Thyroid gland (tissue), 4 donors: ENCODE measurements around the gene RORC.

ENCODE experiments used
- POLR2A ChIP-seq, 2 donors: fragments of 450-650 bp; IDR thresholded peaks; one replicate each; pipeline ENCODE4 v1.6.1; 2017; ENCODE audit warnings: antibody characterized with exemption in 2 of 2, mild to moderate bottlenecking in 2 of 2, moderate library complexity in 1 of 2
- TF ChIP-seq, protein P1 (sequence below), 6 experiments: fragments of 200-600 bp in 3 of 6; fragments of 450-650 bp in 3 of 6; sonication (generic) in 3 of 6; IDR thresholded peaks; one replicate each; pipeline ENCODE4 v1.5.1; 2016 to 2019; ENCODE audit warnings: antibody characterized with exemption in 6 of 6, mild to moderate bottlenecking in 2 of 6, inconsistent platforms in 1 of 6, moderate library complexity in 1 of 6

DNA sequence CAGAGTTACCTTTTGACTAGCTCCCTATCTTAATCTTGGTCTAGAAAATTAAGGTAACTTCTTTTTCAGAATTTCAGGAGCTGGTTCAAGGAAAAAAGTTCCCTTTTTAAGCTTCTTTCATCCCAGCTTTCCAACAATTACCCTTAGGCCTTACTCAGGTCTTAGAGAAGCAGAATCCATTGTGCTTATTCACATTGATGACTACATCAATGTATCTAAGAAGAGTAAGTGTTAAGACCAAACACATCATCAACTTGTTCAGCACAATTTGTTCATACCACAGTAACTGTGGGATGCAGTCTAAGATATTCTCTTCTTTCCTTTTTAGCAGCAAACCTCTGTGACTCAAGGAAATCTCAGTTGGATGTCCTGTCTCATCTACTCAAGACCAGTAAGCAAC lies 72.4 kb downstream of the RORC start:
- TF ChIP-seq, protein P1, sequence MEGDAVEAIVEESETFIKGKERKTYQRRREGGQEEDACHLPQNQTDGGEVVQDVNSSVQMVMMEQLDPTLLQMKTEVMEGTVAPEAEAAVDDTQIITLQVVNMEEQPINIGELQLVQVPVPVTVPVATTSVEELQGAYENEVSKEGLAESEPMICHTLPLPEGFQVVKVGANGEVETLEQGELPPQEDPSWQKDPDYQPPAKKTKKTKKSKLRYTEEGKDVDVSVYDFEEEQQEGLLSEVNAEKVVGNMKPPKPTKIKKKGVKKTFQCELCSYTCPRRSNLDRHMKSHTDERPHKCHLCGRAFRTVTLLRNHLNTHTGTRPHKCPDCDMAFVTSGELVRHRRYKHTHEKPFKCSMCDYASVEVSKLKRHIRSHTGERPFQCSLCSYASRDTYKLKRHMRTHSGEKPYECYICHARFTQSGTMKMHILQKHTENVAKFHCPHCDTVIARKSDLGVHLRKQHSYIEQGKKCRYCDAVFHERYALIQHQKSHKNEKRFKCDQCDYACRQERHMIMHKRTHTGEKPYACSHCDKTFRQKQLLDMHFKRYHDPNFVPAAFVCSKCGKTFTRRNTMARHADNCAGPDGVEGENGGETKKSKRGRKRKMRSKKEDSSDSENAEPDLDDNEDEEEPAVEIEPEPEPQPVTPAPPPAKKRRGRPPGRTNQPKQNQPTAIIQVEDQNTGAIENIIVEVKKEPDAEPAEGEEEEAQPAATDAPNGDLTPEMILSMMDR (IDR thresholded peaks at IDR 0.05), result no peak
- no peak for TF ChIP-seq POLR2A (IDR thresholded peaks at IDR 0.05)
